WTC11 (cell line): ENCODE measurements around the gene ZNF112. TPM values are rescaled to one million over a fixed set of nuclear protein-coding genes. Genes with fewer than 3 reads are reported as not detected.

Experiments used
- AR ChIP-seq: fragments of 250-450 bp; sonication (Bioruptor Pico); IDR thresholded peaks from 2 replicates; pipeline ENCODE4 v1.9.0; 2021; ENCODE audit warnings: mild to moderate bottlenecking
- NFATC4 ChIP-seq: fragments of 250-450 bp; sonication (Bioruptor Pico); IDR thresholded peaks from 2 replicates; pipeline ENCODE4 v1.9.0; 2021; ENCODE audit warnings: mild to moderate bottlenecking
- TEAD1 ChIP-seq: sonication (generic); formaldehyde crosslinking; IDR thresholded peaks from 2 replicates; pipeline ENCODE4 v1.8.0; 2022; ENCODE audit warnings: mild to moderate bottlenecking, missing genetic modification reagents
- total RNA-seq: library from RNA; stranded (reverse); gene quantifications from 3 replicates; pipeline ENCODE4 v1.2.3, GENCODE V29; 2021

The ZNF112 gene
- total RNA-seq, 1 experiment from 2014 or later: 2.0 TPM

GRCh38 chr19:44277331-44277730 lies 79.1 kb downstream of the ZNF112 start (continued):
- TF ChIP-seq AR (CRISPR knock-in tag) (no peak), TEAD1 (CRISPR knock-in tag) (no peak), NFATC4 (CRISPR knock-in tag) (no peak)

Other genes starting within 250 kb of the ZNF112 start
- 3.9 to 5.1 TPM (median 4.4 TPM) in 3 replicates for gene ZNF225, start 243.3 kb downstream of the ZNF112 start, total RNA-seq
- 7.0 to 7.5 TPM (median 7.5 TPM) in 3 replicates for gene ZNF234, start 215.1 kb downstream of the ZNF112 start, total RNA-seq
- 14.5 to 18.5 TPM (median 18.0 TPM) in 3 replicates for gene ZNF226, start 191.6 kb downstream of the ZNF112 start, total RNA-seq
- gene ZNF227, start 144.1 kb downstream of the ZNF112 start, total RNA-seq: 17.8 to 18.7 TPM (median 18.5 TPM) in 3 replicates
- gene ZNF233, start 96.8 kb downstream of the ZNF112 start, total RNA-seq: 1.3 to 2.4 TPM (median 1.9 TPM) in 3 replicates
- gene ZNF235, start 51.7 kb downstream of the ZNF112 start, total RNA-seq: 3.9 to 5.2 TPM (median 4.5 TPM) in 3 replicates
- 1.6 to 3.9 TPM (median 2.6 TPM) in 3 replicates for gene ZNF285, start 44.9 kb upstream of the ZNF112 start, total RNA-seq
- gene ZNF229, start 91.8 kb upstream of the ZNF112 start, total RNA-seq: 1.8 to 2.4 TPM (median 2.2 TPM) in 3 replicates
- 7.5 to 9.3 TPM (median 8.9 TPM) in 3 replicates for gene ZNF180, start 143.8 kb upstream of the ZNF112 start, total RNA-seq
- not detected in 3 replicates for gene CEACAM20, start 173.0 kb upstream of the ZNF112 start, total RNA-seq